ENCODE results near the gene B9D2. TPM values are rescaled to one million over a fixed set of nuclear protein-coding genes. Genes with fewer than 3 reads are reported as not detected.

Gene B9D2
- total and polyA plus RNA-seq, 2 experiments from 2014 or later: 2.7 to 7.4 TPM

DNA sequence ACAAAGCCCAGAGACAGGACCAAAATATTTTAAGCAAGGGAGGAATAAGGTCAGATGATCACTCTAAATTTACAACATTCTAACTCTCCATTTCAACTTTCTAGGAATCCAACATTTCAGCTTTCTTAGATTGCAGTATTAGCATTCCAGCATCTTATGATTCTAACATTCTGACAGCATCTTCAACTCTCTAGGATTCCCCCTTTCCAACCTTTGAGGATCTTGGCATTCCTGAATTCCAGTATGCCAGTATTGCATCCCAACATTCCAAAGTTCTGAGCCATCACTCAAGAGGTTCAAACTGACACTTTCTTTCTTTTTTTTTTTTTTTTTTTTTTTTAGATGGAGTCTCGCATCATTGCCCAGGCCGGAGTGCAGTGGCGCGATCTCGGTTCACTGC is 24.0 kb downstream of the B9D2 start:
- Histone ChIP-seq H3K27me3 (ENCODE audit: insufficient read depth) (no peaks in the 10 kb centered on the region), H3K9me2 (ENCODE audit: insufficient read depth) (no peaks in the 10 kb centered on the region), H4K20me1 (replicated peaks; ENCODE audit: insufficient read depth) (no peaks in the 10 kb centered on the region), H3K27ac (ENCODE audit: low read depth) (no peak overlapping the region), H3K36me3 (ENCODE audit: insufficient read depth) (no peaks in the 10 kb centered on the region), H3K4me3 (no peak overlapping the region), H3F3A (replicated peaks; ENCODE audit: low read depth) (no peaks in the 10 kb centered on the region), H3K4me2 (no peak overlapping the region), H2AFZ (no peak overlapping the region), H3K79me2 (replicated peaks; ENCODE audit: insufficient read depth) (no peaks in the 10 kb centered on the region), H3K4me1 (ENCODE audit: insufficient read depth) (no peaks in the 10 kb centered on the region)
- Mint-ChIP-seq H3K27ac (no peak overlapping the region), H3K4me1 (no peaks in the 10 kb centered on the region), H3K36me3 (ENCODE audit: low read depth) (no peaks in the 10 kb centered on the region), H3K9me3 (no peaks in the 10 kb centered on the region), H3K4me3 (no peak overlapping the region), H3K27me3 (ENCODE audit: insufficient read depth, low read depth, poor library complexity) (peaks cover 7% of the 10 kb centered on the region)
- ATAC-seq: no peak
- no peak for TF ChIP-seq NANOG (IDR thresholded peaks at IDR 0.05; ENCODE audit: borderline replicate concordance)
- TF ChIP-seq, protein P1, sequence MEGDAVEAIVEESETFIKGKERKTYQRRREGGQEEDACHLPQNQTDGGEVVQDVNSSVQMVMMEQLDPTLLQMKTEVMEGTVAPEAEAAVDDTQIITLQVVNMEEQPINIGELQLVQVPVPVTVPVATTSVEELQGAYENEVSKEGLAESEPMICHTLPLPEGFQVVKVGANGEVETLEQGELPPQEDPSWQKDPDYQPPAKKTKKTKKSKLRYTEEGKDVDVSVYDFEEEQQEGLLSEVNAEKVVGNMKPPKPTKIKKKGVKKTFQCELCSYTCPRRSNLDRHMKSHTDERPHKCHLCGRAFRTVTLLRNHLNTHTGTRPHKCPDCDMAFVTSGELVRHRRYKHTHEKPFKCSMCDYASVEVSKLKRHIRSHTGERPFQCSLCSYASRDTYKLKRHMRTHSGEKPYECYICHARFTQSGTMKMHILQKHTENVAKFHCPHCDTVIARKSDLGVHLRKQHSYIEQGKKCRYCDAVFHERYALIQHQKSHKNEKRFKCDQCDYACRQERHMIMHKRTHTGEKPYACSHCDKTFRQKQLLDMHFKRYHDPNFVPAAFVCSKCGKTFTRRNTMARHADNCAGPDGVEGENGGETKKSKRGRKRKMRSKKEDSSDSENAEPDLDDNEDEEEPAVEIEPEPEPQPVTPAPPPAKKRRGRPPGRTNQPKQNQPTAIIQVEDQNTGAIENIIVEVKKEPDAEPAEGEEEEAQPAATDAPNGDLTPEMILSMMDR (conservative IDR thresholded peaks at IDR 0.05; ENCODE audit: low read depth in 2 of 2): no peak
- TF ChIP-seq STAT1 (IDR thresholded peaks at IDR 0.05; ENCODE audit: unreplicated experiment): no peak
- TF ChIP-seq CREB1 (CRISPR knock-in tag; IDR thresholded peaks at IDR 0.05; ENCODE audit: low read depth): no peak
- TF ChIP-seq EZH2phosphoT487 (IDR thresholded peaks at IDR 0.05; ENCODE audit: unreplicated experiment): no peak
- TF ChIP-seq, protein P2, sequence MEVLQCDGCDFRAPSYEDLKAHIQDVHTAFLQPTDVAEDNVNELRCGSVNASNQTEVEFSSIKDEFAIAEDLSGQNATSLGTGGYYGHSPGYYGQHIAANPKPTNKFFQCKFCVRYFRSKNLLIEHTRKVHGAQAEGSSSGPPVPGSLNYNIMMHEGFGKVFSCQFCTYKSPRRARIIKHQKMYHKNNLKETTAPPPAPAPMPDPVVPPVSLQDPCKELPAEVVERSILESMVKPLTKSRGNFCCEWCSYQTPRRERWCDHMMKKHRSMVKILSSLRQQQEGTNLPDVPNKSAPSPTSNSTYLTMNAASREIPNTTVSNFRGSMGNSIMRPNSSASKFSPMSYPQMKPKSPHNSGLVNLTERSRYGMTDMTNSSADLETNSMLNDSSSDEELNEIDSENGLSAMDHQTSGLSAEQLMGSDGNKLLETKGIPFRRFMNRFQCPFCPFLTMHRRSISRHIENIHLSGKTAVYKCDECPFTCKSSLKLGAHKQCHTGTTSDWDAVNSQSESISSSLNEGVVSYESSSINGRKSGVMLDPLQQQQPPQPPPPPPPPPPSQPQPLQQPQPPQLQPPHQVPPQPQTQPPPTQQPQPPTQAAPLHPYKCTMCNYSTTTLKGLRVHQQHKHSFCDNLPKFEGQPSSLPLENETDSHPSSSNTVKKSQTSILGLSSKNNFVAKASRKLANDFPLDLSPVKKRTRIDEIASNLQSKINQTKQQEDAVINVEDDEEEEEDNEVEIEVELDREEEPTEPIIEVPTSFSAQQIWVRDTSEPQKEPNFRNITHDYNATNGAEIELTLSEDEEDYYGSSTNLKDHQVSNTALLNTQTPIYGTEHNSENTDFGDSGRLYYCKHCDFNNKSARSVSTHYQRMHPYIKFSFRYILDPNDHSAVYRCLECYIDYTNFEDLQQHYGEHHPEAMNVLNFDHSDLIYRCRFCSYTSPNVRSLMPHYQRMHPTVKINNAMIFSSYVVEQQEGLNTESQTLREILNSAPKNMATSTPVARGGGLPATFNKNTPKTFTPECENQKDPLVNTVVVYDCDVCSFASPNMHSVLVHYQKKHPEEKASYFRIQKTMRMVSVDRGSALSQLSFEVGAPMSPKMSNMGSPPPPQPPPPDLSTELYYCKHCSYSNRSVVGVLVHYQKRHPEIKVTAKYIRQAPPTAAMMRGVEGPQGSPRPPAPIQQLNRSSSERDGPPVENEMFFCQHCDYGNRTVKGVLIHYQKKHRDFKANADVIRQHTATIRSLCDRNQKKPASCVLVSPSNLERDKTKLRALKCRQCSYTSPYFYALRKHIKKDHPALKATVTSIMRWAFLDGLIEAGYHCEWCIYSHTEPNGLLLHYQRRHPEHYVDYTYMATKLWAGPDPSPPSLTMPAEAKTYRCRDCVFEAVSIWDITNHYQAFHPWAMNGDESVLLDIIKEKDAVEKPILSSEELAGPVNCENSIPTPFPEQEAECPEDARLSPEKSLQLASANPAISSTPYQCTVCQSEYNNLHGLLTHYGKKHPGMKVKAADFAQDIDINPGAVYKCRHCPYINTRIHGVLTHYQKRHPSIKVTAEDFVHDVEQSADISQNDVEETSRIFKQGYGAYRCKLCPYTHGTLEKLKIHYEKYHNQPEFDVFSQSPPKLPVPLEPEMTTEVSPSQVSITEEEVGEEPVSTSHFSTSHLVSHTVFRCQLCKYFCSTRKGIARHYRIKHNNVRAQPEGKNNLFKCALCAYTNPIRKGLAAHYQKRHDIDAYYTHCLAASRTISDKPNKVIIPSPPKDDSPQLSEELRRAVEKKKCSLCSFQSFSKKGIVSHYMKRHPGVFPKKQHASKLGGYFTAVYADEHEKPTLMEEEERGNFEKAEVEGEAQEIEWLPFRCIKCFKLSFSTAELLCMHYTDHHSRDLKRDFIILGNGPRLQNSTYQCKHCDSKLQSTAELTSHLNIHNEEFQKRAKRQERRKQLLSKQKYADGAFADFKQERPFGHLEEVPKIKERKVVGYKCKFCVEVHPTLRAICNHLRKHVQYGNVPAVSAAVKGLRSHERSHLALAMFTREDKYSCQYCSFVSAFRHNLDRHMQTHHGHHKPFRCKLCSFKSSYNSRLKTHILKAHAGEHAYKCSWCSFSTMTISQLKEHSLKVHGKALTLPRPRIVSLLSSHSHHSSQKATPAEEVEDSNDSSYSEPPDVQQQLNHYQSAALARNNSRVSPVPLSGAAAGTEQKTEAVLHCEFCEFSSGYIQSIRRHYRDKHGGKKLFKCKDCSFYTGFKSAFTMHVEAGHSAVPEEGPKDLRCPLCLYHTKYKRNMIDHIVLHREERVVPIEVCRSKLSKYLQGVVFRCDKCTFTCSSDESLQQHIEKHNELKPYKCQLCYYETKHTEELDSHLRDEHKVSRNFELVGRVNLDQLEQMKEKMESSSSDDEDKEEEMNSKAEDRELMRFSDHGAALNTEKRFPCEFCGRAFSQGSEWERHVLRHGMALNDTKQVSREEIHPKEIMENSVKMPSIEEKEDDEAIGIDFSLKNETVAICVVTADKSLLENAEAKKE (CRISPR knock-in tag; IDR thresholded peaks at IDR 0.05): no peak
- TF ChIP-seq JUNB (IDR thresholded peaks at IDR 0.05; ENCODE audit: unreplicated experiment): no peak
- TF ChIP-seq ZNF114 (CRISPR knock-in tag; IDR thresholded peaks at IDR 0.05): no peak
- TF ChIP-seq POLR2AphosphoS5 (IDR thresholded peaks at IDR 0.05; ENCODE audit: low read depth): no peak
- TF ChIP-seq, protein P3, sequence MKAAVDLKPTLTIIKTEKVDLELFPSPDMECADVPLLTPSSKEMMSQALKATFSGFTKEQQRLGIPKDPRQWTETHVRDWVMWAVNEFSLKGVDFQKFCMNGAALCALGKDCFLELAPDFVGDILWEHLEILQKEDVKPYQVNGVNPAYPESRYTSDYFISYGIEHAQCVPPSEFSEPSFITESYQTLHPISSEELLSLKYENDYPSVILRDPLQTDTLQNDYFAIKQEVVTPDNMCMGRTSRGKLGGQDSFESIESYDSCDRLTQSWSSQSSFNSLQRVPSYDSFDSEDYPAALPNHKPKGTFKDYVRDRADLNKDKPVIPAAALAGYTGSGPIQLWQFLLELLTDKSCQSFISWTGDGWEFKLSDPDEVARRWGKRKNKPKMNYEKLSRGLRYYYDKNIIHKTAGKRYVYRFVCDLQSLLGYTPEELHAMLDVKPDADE (IDR thresholded peaks at IDR 0.05): no peak
- TF ChIP-seq ZNF331 (CRISPR knock-in tag; IDR thresholded peaks at IDR 0.05; ENCODE audit: low read depth): no peak
- no peak for TF ChIP-seq EZH2 (IDR thresholded peaks at IDR 0.05; ENCODE audit: low read depth, unreplicated experiment)
- TF ChIP-seq, protein P4, sequence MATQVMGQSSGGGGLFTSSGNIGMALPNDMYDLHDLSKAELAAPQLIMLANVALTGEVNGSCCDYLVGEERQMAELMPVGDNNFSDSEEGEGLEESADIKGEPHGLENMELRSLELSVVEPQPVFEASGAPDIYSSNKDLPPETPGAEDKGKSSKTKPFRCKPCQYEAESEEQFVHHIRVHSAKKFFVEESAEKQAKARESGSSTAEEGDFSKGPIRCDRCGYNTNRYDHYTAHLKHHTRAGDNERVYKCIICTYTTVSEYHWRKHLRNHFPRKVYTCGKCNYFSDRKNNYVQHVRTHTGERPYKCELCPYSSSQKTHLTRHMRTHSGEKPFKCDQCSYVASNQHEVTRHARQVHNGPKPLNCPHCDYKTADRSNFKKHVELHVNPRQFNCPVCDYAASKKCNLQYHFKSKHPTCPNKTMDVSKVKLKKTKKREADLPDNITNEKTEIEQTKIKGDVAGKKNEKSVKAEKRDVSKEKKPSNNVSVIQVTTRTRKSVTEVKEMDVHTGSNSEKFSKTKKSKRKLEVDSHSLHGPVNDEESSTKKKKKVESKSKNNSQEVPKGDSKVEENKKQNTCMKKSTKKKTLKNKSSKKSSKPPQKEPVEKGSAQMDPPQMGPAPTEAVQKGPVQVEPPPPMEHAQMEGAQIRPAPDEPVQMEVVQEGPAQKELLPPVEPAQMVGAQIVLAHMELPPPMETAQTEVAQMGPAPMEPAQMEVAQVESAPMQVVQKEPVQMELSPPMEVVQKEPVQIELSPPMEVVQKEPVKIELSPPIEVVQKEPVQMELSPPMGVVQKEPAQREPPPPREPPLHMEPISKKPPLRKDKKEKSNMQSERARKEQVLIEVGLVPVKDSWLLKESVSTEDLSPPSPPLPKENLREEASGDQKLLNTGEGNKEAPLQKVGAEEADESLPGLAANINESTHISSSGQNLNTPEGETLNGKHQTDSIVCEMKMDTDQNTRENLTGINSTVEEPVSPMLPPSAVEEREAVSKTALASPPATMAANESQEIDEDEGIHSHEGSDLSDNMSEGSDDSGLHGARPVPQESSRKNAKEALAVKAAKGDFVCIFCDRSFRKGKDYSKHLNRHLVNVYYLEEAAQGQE (IDR thresholded peaks at IDR 0.05; ENCODE audit: unreplicated experiment): no peak
- DNase-seq (ENCODE audit: low spot score): peak; percentile 36
